Endodermal cell (in vitro differentiated cells): ENCODE results near the gene SCAI. TPM values are rescaled to one million over a fixed set of nuclear protein-coding genes. Genes with fewer than 3 reads are reported as not detected.

Experiments used
- DNase-seq: peaks from one replicate; pipeline ENCODE4 v3.0.0-alpha.2; 2017
- H3K27ac ChIP-seq: 2 replicates; pipeline ENCODE4 v1.5.1; 2013; ENCODE audit warnings: mild to moderate bottlenecking, low read depth, low read length, moderate library complexity
- H3K27me3 ChIP-seq: 2 replicates; pipeline ENCODE4 v1.6.1; 2013; ENCODE audit warnings: mild to moderate bottlenecking, low read length, moderate library complexity; ENCODE audit not compliant: insufficient read depth, control insufficient read depth, poor library complexity, severe bottlenecking
- H3K36me3 ChIP-seq: 2 replicates; pipeline ENCODE4 v1.7.0; 2013; ENCODE audit warnings: mild to moderate bottlenecking, low read length, moderate library complexity; ENCODE audit not compliant: control insufficient read depth, insufficient read depth
- H3K4me1 ChIP-seq: one replicate; pipeline ENCODE4 v1.7.0; 2013; ENCODE audit warnings: low read length; ENCODE audit not compliant: control insufficient read depth, insufficient read depth
- H3K4me3 ChIP-seq: 2 replicates; pipeline ENCODE4 v1.5.1; 2013; ENCODE audit warnings: mild to moderate bottlenecking, low read length, moderate library complexity
- H3K9ac ChIP-seq: 2 replicates; pipeline ENCODE4 v1.6.1; 2013; ENCODE audit warnings: mild to moderate bottlenecking, low read length, moderate library complexity; ENCODE audit not compliant: poor library complexity, severe bottlenecking; ENCODE audit errors: extremely low read depth
- H3K9me3 ChIP-seq: 2 replicates; pipeline ENCODE4 v1.6.1; 2013; ENCODE audit warnings: mild to moderate bottlenecking, low read length, moderate library complexity; ENCODE audit not compliant: control insufficient read depth
- H3K27ac Mint-ChIP-seq: 2 replicates; pipeline ENCODE4 v1.8.0; 2020; ENCODE audit warnings: mixed read lengths
- H3K27me3 Mint-ChIP-seq: 2 replicates; pipeline ENCODE4 v1.8.0; 2021; ENCODE audit warnings: mild to moderate bottlenecking, mixed read lengths; ENCODE audit not compliant: insufficient read depth
- H3K36me3 Mint-ChIP-seq: 2 replicates; pipeline ENCODE4 v1.8.0; 2020; ENCODE audit warnings: low read depth, mixed read lengths
- H3K4me1 Mint-ChIP-seq: 2 replicates; pipeline ENCODE4 v1.8.0; 2020; ENCODE audit warnings: mixed read lengths
- H3K4me3 Mint-ChIP-seq: 2 replicates; pipeline ENCODE4 v1.8.0; 2020; ENCODE audit warnings: mild to moderate bottlenecking, moderate library complexity, mixed read lengths
- H3K9me3 Mint-ChIP-seq: 2 replicates; pipeline ENCODE4 v1.8.0; 2020; ENCODE audit warnings: mild to moderate bottlenecking, mixed read lengths
- CTCF ChIP-seq: fragments of 200-600 bp; sonication (generic); conservative IDR thresholded peaks from 2 replicates; pipeline ENCODE4 v1.5.0; 2021; ENCODE audit warnings: antibody characterized with exemption, mild to moderate bottlenecking
- WGBS, 2 experiments: methylation state at CpG; one replicate each; pipeline versions ENCODE4 v1.1.5 to v1.1.7; 2013; ENCODE audit warnings: missing lambda C conversion rate in 2 of 2, mixed read lengths in 1 of 2; ENCODE audit not compliant: insufficient coverage in 1 of 2, insufficient read length in 1 of 2; 5-methylcytosine and 5-hydroxymethylcytosine counted together
- total RNA-seq, 2 donors: library from RNA; stranded (reverse); fragmentation: NEBNext Ultra II Directional in 1 of 2; extraction: Animal tissue kit (Norgen Biotek cat#: 25700) in 1 of 2; gene quantifications; 2 replicates in 1 of 2; 3 replicates in 1 of 2; pipeline ENCODE4 v1.2.1, GENCODE V29; 2021

The SCAI gene
- total RNA-seq, 2 donors from 2014 or later: 22.9 to 34.7 TPM

DNA sequence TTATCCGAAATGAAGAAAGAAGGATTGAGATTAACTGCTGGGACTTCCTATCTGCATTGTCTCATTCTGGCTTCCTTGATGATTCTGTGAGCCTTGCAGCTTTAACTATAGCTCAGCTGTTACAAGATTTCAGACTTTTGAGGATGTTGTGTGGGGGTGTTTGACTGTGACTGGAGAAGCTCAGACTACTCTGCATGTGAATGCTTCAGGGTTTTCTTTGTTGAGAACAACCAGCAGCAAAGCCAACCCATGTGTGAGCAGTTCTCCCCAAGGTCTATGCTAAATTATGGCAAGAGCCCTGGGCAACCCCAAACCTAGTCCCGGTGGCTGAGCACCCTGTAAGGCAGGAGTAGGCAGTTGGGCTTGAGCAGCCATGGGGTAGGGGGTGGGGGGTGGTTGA lies 8.4 kb upstream of the SCAI start:
- Histone ChIP-seq H3K9me3 (no peaks in the 10 kb centered on the region), H3K4me1 (no peaks in the 10 kb centered on the region), H3K36me3 (peaks cover 60% of the 10 kb centered on the region), H3K27ac (no peak overlapping the region), H3K27me3 (no peaks in the 10 kb centered on the region), H3K9ac (no peak overlapping the region), H3K4me3 (no peak overlapping the region)
- H3K27me3 Mint-ChIP-seq: no peaks in the 10 kb centered on the region
- TF ChIP-seq CTCF: no peak
- H3K4me1 Mint-ChIP-seq: no peaks in the 10 kb centered on the region
- H3K4me3 Mint-ChIP-seq: no peak overlapping the region
- 83 to 90% methylated on average over 1 to 2 of the region's 2 CpGs for WGBS, 2 experiments
- no peaks in the 10 kb centered on the region for H3K9me3 Mint-ChIP-seq
- H3K27ac Mint-ChIP-seq: no peak overlapping the region
- DNase-seq: no peak
- H3K36me3 Mint-ChIP-seq: peaks cover 46% of the 10 kb centered on the region

- H3K9ac ChIP-seq: no peak overlapping the region
- Mint-ChIP-seq H3K27ac (no peak overlapping the region), H3K4me1 (no peaks in the 10 kb centered on the region), H3K27me3 (no peaks in the 10 kb centered on the region), H3K9me3 (no peaks in the 10 kb centered on the region), H3K4me3 (no peak overlapping the region), H3K36me3 (peaks cover 44% of the 10 kb centered on the region)
- peaks cover 60% of the 10 kb centered on the region for H3K36me3 ChIP-seq
- H3K4me1 ChIP-seq: no peaks in the 10 kb centered on the region
- TF ChIP-seq CTCF: no peak
- no peak overlapping the region for H3K27ac ChIP-seq
- H3K4me3 ChIP-seq: no peak overlapping the region
- no peak for DNase-seq
- H3K27me3 ChIP-seq: no peaks in the 10 kb centered on the region
- H3K9me3 ChIP-seq: no peaks in the 10 kb centered on the region
- 96 to 97% methylated on average over 12 of the region's 12 CpGs for WGBS, 2 experiments
These were observed 7.3 kb upstream of the SCAI start for GRCh38 chr9:125150349-125151245.

DNA sequence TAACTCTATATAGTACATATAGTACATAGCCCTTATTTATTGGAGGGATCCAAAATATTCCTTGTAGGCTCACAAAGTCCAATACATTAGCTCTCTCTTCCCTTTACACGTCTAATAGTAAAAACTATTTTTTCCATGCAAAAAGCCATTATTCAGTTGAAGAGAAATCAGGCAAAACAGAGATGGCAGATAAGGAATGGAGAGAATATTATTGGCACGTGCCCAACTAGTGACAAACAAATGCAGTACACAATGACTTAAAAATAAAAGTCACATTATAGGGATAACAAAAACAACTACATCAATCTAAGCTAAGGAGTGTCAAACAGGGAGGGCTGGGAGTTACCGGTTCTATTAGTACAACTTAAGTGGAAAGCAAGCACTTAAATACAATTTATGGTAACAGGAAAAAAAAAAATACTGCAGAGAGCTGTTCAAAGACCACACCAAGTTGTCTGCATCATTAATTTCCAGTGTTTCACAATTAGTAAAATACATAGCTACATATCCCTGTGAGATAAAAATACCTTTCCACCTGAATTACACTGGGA lies 4.1 kb upstream of the SCAI start:
- peaks cover 34% of the 10 kb centered on the region for H3K36me3 ChIP-seq
- Mint-ChIP-seq H3K27me3 (no peaks in the 10 kb centered on the region), H3K9me3 (no peaks in the 10 kb centered on the region), H3K4me3 (no peak overlapping the region), H3K27ac (no peak overlapping the region), H3K4me1 (peaks cover 4% of the 10 kb centered on the region), H3K36me3 (peaks cover 28% of the 10 kb centered on the region)
- no peak for DNase-seq
- H3K9me3 ChIP-seq: no peaks in the 10 kb centered on the region
- H3K4me1 ChIP-seq: no peaks in the 10 kb centered on the region
- 100% methylated on average over 3 of the region's 3 CpGs; no CpG with 5 or more reads in 1 of the 2 experiments for WGBS, 2 experiments
- no peak overlapping the region for H3K4me3 ChIP-seq
- H3K27me3 ChIP-seq: no peaks in the 10 kb centered on the region
- H3K27ac ChIP-seq: no peak overlapping the region
- H3K9ac ChIP-seq: no peak overlapping the region
- no peak for TF ChIP-seq CTCF
